ENCODE data around the gene C19orf38. TPM values are rescaled to one million over a fixed set of nuclear protein-coding genes. Genes with fewer than 3 reads are reported as not detected.

Gene C19orf38
- total and polyA plus RNA-seq, 2 experiments from 2014 or later: 0.45 TPM; not detected in 1

GRCh38 chr19:10815007-10815536 lies 33.1 kb upstream of the C19orf38 start (continued):
- TF ChIP-seq REST (IDR thresholded peaks at IDR 0.05; ENCODE audit: unreplicated experiment): no peak
- no peak for TF ChIP-seq ZNF114 (CRISPR knock-in tag; IDR thresholded peaks at IDR 0.05)

- no peaks in the 10 kb centered on the region for H3K27me3 ChIP-seq (ENCODE audit: insufficient read depth)
- no peaks in the 10 kb centered on the region for H3K79me2 ChIP-seq (replicated peaks; ENCODE audit: insufficient read depth)
- no peaks in the 10 kb centered on the region for H3K9me2 ChIP-seq (ENCODE audit: insufficient read depth)
- DNase-seq (ENCODE audit: low spot score): peak; percentile 13
- H4K20me1 ChIP-seq (replicated peaks; ENCODE audit: insufficient read depth): no peaks in the 10 kb centered on the region
- peak overlapping the region; percentile 45; the same call in 1 of the 2 replicates for H3K27ac ChIP-seq (ENCODE audit: low read depth)
- H3K4me1 Mint-ChIP-seq: no peaks in the 10 kb centered on the region
- no peak overlapping the region for H3K4me3 Mint-ChIP-seq
- no peak overlapping the region for H2AFZ ChIP-seq
- no peaks in the 10 kb centered on the region for H3F3A ChIP-seq (replicated peaks; ENCODE audit: low read depth)
- peak overlapping the region; percentile 91 for H3K27ac Mint-ChIP-seq
- no peaks in the 10 kb centered on the region for H3K4me1 ChIP-seq (ENCODE audit: insufficient read depth)
- H3K27me3 Mint-ChIP-seq (ENCODE audit: insufficient read depth, low read depth, poor library complexity): peaks cover 20% of the 10 kb centered on the region
- H3K4me2 ChIP-seq: no peak overlapping the region
- peaks cover 30% of the 10 kb centered on the region for H3K36me3 Mint-ChIP-seq (ENCODE audit: low read depth)
- no peak for ATAC-seq
- H3K9me3 Mint-ChIP-seq: no peaks in the 10 kb centered on the region
- H3K4me3 ChIP-seq: no peak overlapping the region
- no peaks in the 10 kb centered on the region for H3K36me3 ChIP-seq (ENCODE audit: insufficient read depth)
- TF ChIP-seq NANOG (IDR thresholded peaks at IDR 0.05; ENCODE audit: borderline replicate concordance) (no peak), STAT1 (IDR thresholded peaks at IDR 0.05; ENCODE audit: unreplicated experiment) (no peak), EZH2phosphoT487 (IDR thresholded peaks at IDR 0.05; ENCODE audit: unreplicated experiment) (no peak), JUNB (IDR thresholded peaks at IDR 0.05; ENCODE audit: unreplicated experiment) (no peak), ZNF114 (CRISPR knock-in tag; IDR thresholded peaks at IDR 0.05) (no peak), ZNF462 (CRISPR knock-in tag; IDR thresholded peaks at IDR 0.05) (no peak)
- TF ChIP-seq, protein P1, sequence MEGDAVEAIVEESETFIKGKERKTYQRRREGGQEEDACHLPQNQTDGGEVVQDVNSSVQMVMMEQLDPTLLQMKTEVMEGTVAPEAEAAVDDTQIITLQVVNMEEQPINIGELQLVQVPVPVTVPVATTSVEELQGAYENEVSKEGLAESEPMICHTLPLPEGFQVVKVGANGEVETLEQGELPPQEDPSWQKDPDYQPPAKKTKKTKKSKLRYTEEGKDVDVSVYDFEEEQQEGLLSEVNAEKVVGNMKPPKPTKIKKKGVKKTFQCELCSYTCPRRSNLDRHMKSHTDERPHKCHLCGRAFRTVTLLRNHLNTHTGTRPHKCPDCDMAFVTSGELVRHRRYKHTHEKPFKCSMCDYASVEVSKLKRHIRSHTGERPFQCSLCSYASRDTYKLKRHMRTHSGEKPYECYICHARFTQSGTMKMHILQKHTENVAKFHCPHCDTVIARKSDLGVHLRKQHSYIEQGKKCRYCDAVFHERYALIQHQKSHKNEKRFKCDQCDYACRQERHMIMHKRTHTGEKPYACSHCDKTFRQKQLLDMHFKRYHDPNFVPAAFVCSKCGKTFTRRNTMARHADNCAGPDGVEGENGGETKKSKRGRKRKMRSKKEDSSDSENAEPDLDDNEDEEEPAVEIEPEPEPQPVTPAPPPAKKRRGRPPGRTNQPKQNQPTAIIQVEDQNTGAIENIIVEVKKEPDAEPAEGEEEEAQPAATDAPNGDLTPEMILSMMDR (conservative IDR thresholded peaks at IDR 0.05; ENCODE audit: low read depth in 2 of 2): no peak
- TF ChIP-seq, protein P2, sequence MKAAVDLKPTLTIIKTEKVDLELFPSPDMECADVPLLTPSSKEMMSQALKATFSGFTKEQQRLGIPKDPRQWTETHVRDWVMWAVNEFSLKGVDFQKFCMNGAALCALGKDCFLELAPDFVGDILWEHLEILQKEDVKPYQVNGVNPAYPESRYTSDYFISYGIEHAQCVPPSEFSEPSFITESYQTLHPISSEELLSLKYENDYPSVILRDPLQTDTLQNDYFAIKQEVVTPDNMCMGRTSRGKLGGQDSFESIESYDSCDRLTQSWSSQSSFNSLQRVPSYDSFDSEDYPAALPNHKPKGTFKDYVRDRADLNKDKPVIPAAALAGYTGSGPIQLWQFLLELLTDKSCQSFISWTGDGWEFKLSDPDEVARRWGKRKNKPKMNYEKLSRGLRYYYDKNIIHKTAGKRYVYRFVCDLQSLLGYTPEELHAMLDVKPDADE (IDR thresholded peaks at IDR 0.05): no peak
Measured at GRCh38 chr19:10815969-10816644, 32.1 kb upstream of the C19orf38 start.
